PC-3 (cell line): Measurements from ENCODE around the gene NLGN1.

Experiments
- EZH2 ChIP-seq: fragments of 300-600 bp; sonication (generic); IDR thresholded peaks from one replicate; pipeline ENCODE4 v1.6.1; 2017; ENCODE audit warnings: antibody characterized with exemption, mild to moderate bottlenecking, low read length; ENCODE audit not compliant: unreplicated experiment
- EZH2phosphoT487 ChIP-seq: fragments of 300-600 bp; sonication (generic); IDR thresholded peaks from 2 replicates; pipeline ENCODE4 v1.6.1; 2018; ENCODE audit warnings: mild to moderate bottlenecking, antibody characterized with exemption, low read length, borderline replicate concordance
- TF ChIP-seq, protein P1 (sequence below): fragments of 300-600 bp; sonication (generic); conservative IDR thresholded peaks from 2 replicates; pipeline ENCODE4 v1.5.1; 2017; ENCODE audit warnings: antibody characterized with exemption, low read depth, mild to moderate bottlenecking, low read length

DNA sequence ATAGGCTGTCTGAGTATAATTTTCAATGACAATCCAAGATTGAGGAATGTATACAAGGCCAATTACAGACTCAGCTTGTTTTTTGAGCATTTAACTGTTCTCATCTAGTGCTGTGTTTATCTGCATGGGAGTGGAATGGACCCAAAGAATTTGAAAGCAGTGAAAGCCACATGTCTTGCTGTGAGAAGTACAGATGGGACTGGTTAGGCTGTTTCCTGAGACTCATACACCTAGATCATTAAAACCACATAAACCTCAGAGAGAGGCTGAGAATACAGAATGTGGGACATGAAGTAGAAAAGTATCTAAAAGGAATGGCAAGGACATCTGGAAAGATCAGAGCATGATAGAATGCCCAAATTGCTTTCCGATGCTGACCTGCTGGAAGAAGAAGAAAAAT, 224.6 kb downstream of the NLGN1 start:
- TF ChIP-seq, protein P1, sequence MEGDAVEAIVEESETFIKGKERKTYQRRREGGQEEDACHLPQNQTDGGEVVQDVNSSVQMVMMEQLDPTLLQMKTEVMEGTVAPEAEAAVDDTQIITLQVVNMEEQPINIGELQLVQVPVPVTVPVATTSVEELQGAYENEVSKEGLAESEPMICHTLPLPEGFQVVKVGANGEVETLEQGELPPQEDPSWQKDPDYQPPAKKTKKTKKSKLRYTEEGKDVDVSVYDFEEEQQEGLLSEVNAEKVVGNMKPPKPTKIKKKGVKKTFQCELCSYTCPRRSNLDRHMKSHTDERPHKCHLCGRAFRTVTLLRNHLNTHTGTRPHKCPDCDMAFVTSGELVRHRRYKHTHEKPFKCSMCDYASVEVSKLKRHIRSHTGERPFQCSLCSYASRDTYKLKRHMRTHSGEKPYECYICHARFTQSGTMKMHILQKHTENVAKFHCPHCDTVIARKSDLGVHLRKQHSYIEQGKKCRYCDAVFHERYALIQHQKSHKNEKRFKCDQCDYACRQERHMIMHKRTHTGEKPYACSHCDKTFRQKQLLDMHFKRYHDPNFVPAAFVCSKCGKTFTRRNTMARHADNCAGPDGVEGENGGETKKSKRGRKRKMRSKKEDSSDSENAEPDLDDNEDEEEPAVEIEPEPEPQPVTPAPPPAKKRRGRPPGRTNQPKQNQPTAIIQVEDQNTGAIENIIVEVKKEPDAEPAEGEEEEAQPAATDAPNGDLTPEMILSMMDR, result no peak
- TF ChIP-seq EZH2 (no peak), EZH2phosphoT487 (no peak)
